Measurements from ENCODE around the gene IL13RA1. TPM values are rescaled to one million over a fixed set of nuclear protein-coding genes. Genes with fewer than 3 reads are reported as not detected.

The IL13RA1 gene
- total RNA-seq, 4 donors from 2014 or later, result 53.1 to 101 (median 85.2) TPM

- H3K27ac ChIP-seq (replicated peaks in 1 of 4), result peak overlapping the region in 1 of 4 donors; percentile 23
- TF ChIP-seq POLR2AphosphoS5 (IDR thresholded peaks at IDR 0.05) (no peak), POLR2A (IDR thresholded peaks at IDR 0.05; ENCODE audit: low read depth) (no peak), EP300 (IDR thresholded peaks at IDR 0.05) (no peak)
- TF ChIP-seq, protein P1, sequence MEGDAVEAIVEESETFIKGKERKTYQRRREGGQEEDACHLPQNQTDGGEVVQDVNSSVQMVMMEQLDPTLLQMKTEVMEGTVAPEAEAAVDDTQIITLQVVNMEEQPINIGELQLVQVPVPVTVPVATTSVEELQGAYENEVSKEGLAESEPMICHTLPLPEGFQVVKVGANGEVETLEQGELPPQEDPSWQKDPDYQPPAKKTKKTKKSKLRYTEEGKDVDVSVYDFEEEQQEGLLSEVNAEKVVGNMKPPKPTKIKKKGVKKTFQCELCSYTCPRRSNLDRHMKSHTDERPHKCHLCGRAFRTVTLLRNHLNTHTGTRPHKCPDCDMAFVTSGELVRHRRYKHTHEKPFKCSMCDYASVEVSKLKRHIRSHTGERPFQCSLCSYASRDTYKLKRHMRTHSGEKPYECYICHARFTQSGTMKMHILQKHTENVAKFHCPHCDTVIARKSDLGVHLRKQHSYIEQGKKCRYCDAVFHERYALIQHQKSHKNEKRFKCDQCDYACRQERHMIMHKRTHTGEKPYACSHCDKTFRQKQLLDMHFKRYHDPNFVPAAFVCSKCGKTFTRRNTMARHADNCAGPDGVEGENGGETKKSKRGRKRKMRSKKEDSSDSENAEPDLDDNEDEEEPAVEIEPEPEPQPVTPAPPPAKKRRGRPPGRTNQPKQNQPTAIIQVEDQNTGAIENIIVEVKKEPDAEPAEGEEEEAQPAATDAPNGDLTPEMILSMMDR (IDR thresholded peaks at IDR 0.05), result no peak
- H3K4me1 ChIP-seq, result peaks cover 0 to 16% (median 12%) of the 10 kb centered on the region in 4 donors
- H3K36me3 ChIP-seq, result peaks cover 0 to 23% (median 11%) of the 10 kb centered on the region in 4 donors
- intact Hi-C loops (cut with DNase I), result no loop called here
- 72% methylated on average over 1 of the region's 1 CpG for WGBS
- no peak overlapping the region for H3K4me3 ChIP-seq
- H3K27me3 ChIP-seq, result no peaks in the 10 kb centered on the region
- H3K9me3 ChIP-seq, result no peaks in the 10 kb centered on the region
- no peak for DNase-seq (ENCODE audit: extremely low spot score)
Measured at GRCh38 chrX:118763489-118763888, 36.1 kb downstream of the IL13RA1 start.

DNA sequence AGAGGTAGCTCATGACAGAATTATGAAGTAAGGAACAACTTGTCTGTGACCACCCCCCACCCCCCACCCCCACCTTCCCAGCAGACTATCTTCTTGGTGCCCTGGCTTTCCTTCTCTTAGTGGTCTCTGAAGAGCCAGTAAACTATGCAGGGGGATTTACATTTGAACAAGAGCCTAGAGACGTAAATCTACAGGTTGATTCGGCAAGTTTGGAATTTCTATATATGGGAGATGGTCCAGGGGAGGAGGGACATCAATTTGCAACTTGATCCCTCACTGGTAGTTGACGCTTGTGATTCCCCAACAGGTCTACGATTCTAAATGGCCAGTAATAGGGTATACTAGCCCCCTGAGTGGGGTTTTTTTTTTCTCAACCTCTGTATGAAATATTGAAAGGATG lies 36.7 kb downstream of the IL13RA1 start:
- Histone ChIP-seq H3K27me3 (no peaks in the 10 kb centered on the region), H3K9me3 (no peaks in the 10 kb centered on the region), H3K4me1 (peaks cover 0 to 16% (median 12%) of the 10 kb centered on the region in 4 donors), H3K4me3 (no peak overlapping the region), H3K36me3 (peaks cover 0 to 18% (median 14%) of the 10 kb centered on the region in 4 donors), H3K27ac (replicated peaks in 1 of 4) (peak overlapping the region in 2 of 4 donors; percentile 15 to 36)
- WGBS, result 44% methylated on average over 4 of the region's 4 CpGs
- no peak for DNase-seq (ENCODE audit: extremely low spot score)
- intact Hi-C loops (cut with DNase I), result no loop called here
- TF ChIP-seq, protein P1 (IDR thresholded peaks at IDR 0.05), result no peak

GRCh38 chrX:118770133-118770760 lies 42.8 kb downstream of the IL13RA1 start:
- Histone ChIP-seq H3K27ac (replicated peaks in 1 of 4) (no peak overlapping the region), H3K36me3 (peaks cover 5 to 31% (median 25%) of the 10 kb centered on the region in 4 donors), H3K27me3 (no peaks in the 10 kb centered on the region), H3K4me3 (no peak overlapping the region), H3K4me1 (no peaks in the 10 kb centered on the region), H3K9me3 (no peaks in the 10 kb centered on the region)
- TF ChIP-seq, protein P1 (IDR thresholded peaks at IDR 0.05), result no peak
- no peak for TF ChIP-seq EP300 (IDR thresholded peaks at IDR 0.05)
- no peak for TF ChIP-seq POLR2AphosphoS5 (IDR thresholded peaks at IDR 0.05)
- intact Hi-C loops (cut with DNase I), result no loop called here
- no peak for DNase-seq (ENCODE audit: extremely low spot score)
- WGBS, result 98% methylated on average over 16 of the region's 38 CpGs

GRCh38 chrX:118772051-118772450 lies 44.6 kb downstream of the IL13RA1 start:
- no peak for DNase-seq (ENCODE audit: extremely low spot score)
- WGBS, result 88% methylated on average over 4 of the region's 4 CpGs
- H3K27me3 ChIP-seq, result no peaks in the 10 kb centered on the region
- H3K4me1 ChIP-seq, result no peaks in the 10 kb centered on the region
- H3K36me3 ChIP-seq, result peaks cover 8 to 36% (median 23%) of the 10 kb centered on the region in 4 donors
- intact Hi-C loops (cut with DNase I), result no loop called here
- H3K4me3 ChIP-seq, result no peak overlapping the region
- TF ChIP-seq EP300 (IDR thresholded peaks at IDR 0.05), result no peak
- TF ChIP-seq, protein P1 (IDR thresholded peaks at IDR 0.05), result no peak
- no peak for TF ChIP-seq POLR2AphosphoS5 (IDR thresholded peaks at IDR 0.05)
- H3K27ac ChIP-seq (replicated peaks in 1 of 4), result no peak overlapping the region
- H3K9me3 ChIP-seq, result no peaks in the 10 kb centered on the region

GRCh38 chrX:118773782-118774181 lies 46.4 kb downstream of the IL13RA1 start:
- no peak overlapping the region for H3K4me3 ChIP-seq
- H3K27me3 ChIP-seq, result no peaks in the 10 kb centered on the region
- DNase-seq (ENCODE audit: extremely low spot score), result no peak
- no peaks in the 10 kb centered on the region for H3K4me1 ChIP-seq
- TF ChIP-seq, protein P1 (IDR thresholded peaks at IDR 0.05), result no peak
- TF ChIP-seq POLR2A (IDR thresholded peaks at IDR 0.05; ENCODE audit: low read depth), result no peak
- no peak for TF ChIP-seq POLR2AphosphoS5 (IDR thresholded peaks at IDR 0.05)
- TF ChIP-seq EP300 (IDR thresholded peaks at IDR 0.05), result no peak
- intact Hi-C loops (cut with DNase I), result no loop called here
- no peak overlapping the region for H3K27ac ChIP-seq (replicated peaks in 1 of 4)
- peaks cover 8 to 30% (median 15%) of the 10 kb centered on the region in 4 donors for H3K36me3 ChIP-seq
- WGBS, result 85% methylated on average over 5 of the region's 5 CpGs
- no peaks in the 10 kb centered on the region for H3K9me3 ChIP-seq
